D341Med (cell line): ENCODE data around the gene NANOS3.
"Not testable (repeated sequence)": the region's sequence is repeated elsewhere in the genome, so short reads cannot be mapped to it uniquely, and the experiment has no call there.

Source experiments
- DNase-seq: peaks from one replicate; pipeline ENCODE4 v3.0.0; 2012; ENCODE audit warnings: low spot score

NANOS3 gene

GRCh38 chr19:13843104-13843921 lies 33.6 kb upstream of the NANOS3 start:
- peak; percentile 33 for DNase-seq

GRCh38 chr19:13844130-13844631 lies 32.8 kb upstream of the NANOS3 start:
- no peak for DNase-seq

GRCh38 chr19:13846557-13847406 lies 30.2 kb upstream of the NANOS3 start:
- peak; percentile 82 for DNase-seq

GRCh38 chr19:13847407-13848339 lies 29.3 kb upstream of the NANOS3 start:
- DNase-seq = peak; percentile 91

GRCh38 chr19:13848340-13848677 lies 28.6 kb upstream of the NANOS3 start:
- no peak for DNase-seq

GRCh38 chr19:13848798-13849676 lies 27.9 kb upstream of the NANOS3 start:
- DNase-seq = no peak

- peak; percentile 82 for DNase-seq
These were observed 26.7 kb upstream of the NANOS3 start for GRCh38 chr19:13849991-13850909.

GRCh38 chr19:13850910-13851733 lies 25.8 kb upstream of the NANOS3 start:
- DNase-seq = no peak

GRCh38 chr19:13851734-13852114 lies 25.2 kb upstream of the NANOS3 start:
- DNase-seq = not testable (repeated sequence)

GRCh38 chr19:13852171-13852707 lies 24.7 kb upstream of the NANOS3 start:
- not testable (repeated sequence) for DNase-seq

GRCh38 chr19:13856497-13856896 lies 20.4 kb upstream of the NANOS3 start:
- no peak for DNase-seq

GRCh38 chr19:13859361-13859880 lies 17.5 kb upstream of the NANOS3 start:
- DNase-seq = no peak

- no peak for DNase-seq
These were observed 16.1 kb upstream of the NANOS3 start for GRCh38 chr19:13860679-13861391.

- DNase-seq = no peak
These were observed 15.6 kb upstream of the NANOS3 start for GRCh38 chr19:13861392-13861713.

- DNase-seq = peak; percentile 93
These were observed 15.0 kb upstream of the NANOS3 start for GRCh38 chr19:13861714-13862531.

GRCh38 chr19:13864046-13864666 lies 12.8 kb upstream of the NANOS3 start:
- no peak for DNase-seq
